Stimulated activated CD4-positive, alpha-beta T cell treated with anti-CD3 and anti-CD28 coated beads, Interleukin-2, amount 100 ng/mL, for 48 hours (primary cell): Measurements from ENCODE around the gene TNIP2.
"Not testable (repeated sequence)": the region's sequence is repeated elsewhere in the genome, so short reads cannot be mapped to it uniquely, and the experiment has no call there.

Experiments
- DNase-seq, 2 donors: peaks; one replicate each; pipeline ENCODE4 v3.0.0-alpha.2; 2020

The TNIP2 gene

DNA sequence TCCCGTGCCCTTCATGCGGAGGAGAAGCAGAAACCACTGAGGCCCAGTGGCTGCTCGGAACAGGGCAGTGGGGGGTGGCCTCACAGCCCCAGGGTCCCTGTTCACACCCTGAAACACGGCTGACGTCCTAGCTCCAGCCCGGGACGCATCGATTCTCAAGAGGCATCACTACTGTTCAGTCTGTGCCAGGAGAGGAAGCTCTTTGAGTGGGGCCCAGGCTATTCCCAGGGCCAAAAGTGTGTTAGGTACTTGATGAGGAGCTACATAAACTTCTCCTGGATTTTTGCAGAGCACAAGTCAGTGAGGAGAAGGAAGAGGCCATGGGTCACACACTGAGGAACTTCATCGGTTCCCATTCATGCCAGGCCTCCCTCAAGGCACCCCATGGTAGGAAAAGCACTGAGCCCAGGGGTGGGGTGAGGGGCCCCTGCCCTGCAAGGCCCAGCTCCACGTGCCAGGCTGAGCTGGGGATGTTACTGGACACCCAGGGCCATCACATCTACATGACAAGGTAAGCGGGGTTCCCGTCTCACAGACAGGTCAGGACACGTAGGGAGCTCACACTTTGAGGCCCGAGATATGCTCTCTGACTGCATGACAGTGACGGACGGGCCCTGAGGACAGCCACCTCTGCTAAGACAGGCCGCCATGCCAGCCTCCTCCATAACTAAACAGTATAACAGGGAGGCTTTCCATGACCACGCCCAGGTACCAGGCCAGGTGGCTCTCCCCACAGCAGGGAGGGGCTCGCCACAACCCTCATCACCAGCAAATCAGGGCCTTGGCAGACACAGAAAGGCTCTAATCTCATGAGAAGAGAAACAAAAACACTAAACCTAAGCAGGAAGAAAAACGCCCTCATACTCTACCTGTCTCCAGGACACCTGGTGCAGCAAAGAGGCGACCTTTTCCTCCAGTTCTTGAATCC is 12.4 kb downstream of the TNIP2 start:
- no peak for DNase-seq

DNA sequence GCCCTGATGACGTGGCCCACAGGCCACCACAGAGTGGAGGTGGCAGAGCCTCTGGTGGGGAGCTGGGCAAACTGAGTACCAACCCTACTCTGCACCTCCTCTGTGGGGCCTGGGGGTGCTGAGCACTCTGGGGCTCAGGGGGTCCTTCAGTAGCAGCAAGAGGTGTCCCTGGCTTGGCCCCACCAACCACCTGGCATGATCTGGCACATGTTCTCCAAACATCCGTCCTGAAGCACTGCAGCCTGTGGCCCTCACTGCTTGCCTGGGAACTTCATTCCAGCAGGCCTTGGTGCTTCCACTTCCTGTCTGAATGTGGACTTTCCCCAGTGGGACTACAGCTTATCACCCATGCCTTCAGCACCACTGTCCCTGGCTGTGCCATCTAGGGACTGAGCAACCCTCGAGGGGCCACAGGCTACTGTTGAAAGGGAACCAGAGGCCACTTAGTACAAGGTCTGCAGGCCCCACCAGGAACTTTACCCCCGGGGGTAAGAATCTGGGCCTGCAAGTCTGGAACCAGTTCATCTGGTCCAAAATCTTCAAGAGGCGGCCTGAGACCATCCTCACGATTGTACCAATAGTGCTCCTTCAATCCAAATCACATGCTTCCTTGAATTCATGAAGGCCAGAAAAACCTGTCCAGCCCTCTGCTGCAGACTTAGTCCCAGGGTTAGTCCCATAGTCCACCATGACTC is 13.2 kb downstream of the TNIP2 start:
- no peak for DNase-seq

DNA sequence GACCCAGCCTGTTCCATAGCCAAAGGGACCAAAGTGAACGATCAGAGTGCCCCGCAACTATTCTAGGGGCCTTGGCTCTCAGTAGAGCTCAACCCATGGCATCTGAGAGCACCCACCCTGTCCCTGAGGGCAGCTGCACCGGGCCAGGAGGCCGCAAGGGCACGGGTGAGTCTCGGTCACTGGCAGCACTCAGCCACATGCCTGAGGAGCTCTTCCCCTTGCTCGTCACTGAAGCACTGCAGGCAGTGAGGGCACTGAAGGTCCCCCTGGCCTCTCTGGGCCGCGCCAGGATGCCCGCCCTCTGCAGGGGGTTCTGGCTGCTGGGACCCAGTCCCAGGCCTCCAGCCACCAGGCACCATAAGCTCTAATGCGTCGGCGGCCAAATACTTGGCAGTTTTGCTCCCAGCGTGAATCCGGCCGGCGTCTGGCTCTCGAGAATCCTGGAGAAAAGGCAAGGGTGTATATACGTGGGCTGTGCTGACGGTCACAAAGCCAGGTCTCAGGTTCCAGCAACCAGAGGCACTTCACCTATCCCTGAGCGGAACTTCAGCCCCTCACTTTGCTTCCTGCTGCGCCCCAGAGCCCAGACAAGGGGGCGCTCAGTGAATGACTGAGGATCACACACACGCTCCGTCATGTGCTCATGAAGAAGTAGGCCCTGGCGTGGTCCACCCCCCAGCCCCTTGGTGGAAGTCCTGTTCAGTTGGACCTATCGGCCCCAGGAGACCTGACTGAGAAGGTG is 13.9 kb downstream of the TNIP2 start:
- DNase-seq: no peak

DNA sequence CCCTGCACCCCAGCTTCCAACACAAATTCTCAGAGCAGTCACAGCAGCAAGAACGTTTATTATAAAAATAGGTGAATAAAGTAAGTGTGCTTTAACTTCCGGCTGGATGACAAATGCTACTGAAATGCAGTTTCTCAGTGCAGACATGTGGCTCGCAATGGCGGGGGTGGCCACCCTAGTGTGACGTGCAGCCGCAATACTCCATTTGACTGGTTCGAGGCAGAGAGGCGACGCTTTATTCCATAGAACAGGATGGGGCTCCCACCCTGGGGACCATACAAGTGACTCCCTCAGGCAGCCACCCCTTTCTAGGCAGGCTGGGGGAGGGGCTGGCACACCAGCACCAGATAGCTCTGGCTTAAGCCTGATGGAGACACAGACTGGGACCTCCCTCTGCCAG is 14.5 kb downstream of the TNIP2 start:
- no peak for DNase-seq

DNA sequence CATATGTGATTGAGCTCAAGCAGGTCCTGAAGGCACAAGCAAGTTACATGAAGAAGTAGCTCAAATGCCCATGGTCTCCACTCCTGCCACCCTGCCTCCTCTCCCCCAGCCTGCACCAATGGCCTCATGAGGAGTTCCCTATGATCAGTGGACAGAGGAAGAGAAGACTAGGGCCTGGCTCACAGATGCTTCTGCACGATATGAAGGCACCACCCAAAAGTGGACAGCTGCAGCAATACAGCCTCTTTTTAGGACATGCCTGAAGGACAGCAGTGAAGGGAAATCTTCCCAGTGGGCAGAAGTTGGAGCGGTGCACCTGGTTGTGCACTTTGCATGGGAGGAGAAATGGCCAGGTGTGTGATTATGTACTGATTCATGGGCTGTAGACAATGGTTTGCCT is 17.8 kb downstream of the TNIP2 start:
- DNase-seq: not testable (repeated sequence)

DNA sequence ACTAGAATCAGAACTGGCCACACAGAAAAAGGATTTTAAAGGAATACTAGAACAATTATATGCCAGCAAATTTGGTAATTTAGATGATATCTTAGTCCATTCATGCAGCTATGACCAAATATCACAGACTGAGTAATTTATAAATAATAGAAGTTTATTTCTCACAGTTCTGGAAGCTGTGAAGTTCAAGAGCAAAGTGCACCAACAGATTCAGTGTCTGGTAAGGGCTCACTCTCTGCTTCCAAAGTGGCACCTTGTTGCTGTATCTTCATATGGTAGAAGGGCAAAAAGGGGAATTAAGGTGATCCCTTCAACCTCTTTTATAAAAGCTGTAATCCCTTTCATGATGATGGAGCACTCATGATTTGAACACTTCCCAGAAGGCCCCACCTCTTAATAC is 20.3 kb downstream of the TNIP2 start:
- DNase-seq: no peak

DNA sequence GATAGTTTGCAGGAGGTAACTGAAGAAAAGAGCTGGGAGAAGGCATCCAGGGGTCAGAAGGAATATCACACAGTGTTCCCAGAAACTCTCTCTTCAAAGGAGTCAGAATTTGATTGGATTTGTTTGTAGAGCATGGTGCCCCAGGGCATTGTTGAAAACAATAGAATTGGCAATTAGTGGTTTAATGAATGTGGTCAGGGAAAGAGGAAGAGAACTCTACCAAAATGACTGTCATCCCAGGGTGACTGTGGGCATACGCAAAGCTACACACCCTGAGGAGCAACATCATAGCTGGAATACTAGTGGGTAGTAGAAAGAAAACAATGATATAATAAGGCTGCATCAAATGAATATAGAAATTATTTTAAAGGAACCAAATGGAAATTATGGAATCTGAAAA is 21.5 kb downstream of the TNIP2 start:
- no peak for DNase-seq

DNA sequence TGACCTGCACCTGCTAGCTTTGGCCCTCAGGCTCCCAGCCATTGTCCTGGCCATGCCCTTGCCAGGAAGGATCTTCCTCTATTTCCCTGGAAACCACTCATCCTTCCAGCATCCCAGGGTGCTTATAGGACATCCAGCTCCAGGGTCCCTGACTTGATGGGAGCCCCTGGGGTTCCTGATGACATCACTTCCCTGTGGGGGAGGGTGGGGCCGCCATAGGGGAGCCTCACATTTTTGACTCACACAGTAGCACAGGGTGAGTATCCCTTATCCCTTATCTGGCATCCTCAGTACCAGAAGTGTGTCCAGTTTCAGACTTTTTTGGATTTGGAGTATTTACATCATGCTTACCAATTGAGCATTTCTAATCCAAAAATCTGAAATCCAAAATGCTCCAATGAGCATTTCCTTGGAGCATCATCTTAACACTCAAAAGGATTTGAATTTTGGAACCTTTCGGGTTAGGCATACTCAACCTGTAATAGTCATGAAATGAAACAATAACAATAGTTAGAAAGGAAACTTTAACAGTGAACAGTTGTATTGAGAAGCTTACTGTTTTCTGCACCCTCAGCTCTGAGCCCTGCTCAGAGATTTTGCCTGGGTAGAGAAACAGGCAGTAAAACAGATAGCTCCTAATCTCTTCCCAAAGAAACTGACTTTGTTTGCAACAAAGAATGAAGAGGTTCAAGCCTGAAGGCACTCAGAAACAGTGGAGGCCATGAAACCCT is 22.1 kb downstream of the TNIP2 start:
- DNase-seq: no peak

DNA sequence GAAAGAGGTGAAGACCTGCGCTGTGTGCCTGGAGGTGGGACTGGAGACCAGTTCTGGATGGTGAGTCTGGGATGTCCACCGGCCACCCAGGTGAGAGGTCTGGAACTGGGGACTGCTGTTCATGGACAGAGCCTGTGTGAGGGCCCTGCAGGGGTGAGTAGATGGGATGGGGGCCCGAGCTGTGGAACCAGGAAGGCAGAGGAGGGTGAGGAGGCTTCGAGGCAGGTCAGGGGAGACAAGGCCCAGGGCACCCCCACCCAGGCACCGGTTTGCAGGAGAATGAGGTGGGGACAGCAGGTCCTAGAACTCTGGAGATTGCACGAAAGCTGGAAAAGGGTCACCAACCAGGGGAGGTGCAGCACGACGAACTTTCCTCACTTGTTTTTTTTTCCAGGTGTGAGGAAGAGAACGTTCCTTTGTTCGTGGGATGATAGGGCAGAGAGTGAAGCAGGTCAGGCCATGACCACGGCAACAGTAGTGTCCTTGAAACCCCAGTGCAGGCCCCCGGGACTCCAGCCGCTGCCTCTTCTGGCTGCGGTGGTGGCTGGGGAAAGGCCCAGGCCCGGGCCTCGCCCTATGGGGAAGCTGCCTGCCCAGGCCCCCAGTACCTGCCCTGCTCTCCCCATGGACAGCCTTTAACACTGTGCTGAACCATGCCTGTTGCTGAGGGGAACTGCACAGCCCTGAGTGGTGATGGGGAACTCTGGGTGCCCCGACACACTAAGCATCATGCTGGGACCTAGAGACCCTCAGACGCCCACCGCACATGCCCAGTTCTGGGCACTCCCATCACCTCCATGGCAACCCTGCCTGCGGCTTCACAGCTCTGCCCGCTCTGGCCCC is 22.9 kb downstream of the TNIP2 start:
- DNase-seq: no peak

DNA sequence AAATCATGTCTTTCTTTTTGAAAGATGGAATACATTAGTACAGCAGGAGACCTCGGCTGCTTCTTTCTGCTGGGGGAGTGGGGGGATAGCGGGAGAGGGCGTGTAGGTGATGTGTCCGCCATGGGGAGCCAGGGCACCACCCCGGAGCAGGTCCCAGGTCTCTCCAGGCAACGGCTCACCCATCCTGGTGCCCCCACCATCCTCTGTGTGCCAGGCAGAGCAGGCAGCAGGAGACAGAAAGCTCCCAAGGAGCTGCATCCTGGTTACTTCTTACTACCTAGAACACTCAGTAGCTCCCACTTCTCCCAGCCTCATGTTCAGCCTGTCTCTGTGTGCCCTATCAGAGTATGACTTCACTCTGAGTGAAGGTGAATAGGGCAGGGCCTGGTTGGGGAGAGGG is 23.6 kb downstream of the TNIP2 start:
- no peak for DNase-seq

DNA sequence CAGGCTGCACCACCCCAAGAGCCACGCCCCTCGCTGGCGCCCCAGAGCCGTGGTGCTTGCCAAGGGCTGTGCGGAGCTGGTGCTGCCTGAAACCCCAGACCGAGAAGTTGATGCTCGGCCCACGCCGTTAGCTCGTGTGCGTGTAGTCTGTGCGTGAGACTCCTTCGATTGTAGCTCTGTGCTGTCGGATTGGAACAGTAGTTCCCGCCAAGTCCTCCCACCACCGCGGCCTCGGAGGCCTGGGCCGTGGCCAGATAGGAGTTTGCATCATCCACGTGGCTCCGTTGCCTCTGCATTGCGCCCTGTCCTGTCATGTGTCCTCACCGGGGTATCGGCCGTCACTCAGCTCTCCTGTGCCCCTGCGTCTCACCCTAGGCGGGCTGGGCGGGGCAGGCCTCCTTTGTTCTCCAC is 24.2 kb downstream of the TNIP2 start:
- DNase-seq: no peak

DNA sequence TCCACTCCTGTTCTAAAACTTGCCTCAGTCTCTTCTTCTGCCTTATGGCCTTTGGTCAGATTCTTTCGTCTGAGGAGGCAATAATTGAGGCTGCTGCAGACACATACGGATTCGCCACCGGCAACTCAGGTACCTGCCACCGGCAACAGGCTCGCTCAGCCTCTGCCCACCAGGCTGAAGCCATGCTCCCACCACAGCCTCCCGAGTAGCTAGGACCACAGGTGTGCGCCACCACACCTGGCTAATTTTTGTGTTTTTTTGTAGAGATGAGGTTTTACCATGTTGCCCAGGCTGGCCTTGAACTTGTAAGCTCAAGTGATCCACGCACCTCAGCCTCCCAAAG is 26.6 kb downstream of the TNIP2 start:
- DNase-seq: no peak

DNA sequence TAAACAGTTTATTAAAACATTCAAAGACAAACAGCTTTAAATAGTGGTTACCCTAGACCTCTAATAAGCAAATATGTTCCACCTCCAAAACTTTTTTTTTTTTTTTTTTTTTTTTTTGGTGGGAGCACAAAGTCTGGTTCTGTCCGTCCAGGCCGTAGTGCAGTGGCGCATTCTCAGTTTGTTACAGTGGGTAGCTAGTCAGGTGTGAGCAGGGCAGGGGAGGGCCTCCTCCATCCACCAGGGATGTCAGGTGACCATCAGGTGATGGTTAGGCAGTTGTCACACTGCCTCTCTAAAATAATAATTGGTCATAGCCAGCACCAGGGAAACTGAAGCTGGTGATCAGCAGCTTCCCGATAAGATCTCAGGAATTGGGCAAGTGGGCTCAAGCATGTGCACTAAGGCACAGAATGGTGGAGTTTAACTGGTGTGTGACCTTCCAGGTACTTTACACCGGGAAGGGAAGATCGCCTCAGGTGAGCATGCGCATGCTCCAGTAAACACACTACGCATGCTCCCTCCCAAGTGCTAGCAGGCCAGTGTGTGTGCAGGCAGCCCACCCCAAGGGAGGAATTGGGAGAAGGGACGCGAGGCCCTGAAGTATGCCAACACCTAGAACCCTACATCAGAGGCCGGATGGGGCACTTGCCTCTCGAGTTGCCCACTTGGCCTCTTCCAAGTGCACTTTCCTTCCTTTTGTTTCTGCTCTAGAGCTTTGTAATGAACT is 27.2 kb downstream of the TNIP2 start:
- DNase-seq: no peak

DNA sequence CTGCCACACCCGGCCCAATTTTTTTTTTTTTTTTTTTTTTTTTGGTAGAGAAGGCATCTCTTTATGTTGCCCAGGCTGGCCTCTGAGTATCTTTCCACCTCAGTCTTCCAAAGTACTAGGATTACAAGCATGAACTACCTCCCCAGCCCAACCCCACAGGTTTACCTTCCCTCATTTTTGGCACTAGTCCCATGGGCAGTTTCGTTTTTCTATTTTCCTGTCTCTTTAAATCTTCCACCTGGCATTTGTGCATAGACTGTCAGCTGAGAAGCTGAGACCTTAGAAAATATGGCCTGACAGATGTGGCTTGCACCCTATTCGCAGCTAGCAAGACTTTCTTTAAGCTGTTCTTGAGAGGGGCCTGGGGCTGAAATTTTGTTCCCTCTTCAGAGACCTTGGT is 27.9 kb downstream of the TNIP2 start:
- no peak for DNase-seq

DNA sequence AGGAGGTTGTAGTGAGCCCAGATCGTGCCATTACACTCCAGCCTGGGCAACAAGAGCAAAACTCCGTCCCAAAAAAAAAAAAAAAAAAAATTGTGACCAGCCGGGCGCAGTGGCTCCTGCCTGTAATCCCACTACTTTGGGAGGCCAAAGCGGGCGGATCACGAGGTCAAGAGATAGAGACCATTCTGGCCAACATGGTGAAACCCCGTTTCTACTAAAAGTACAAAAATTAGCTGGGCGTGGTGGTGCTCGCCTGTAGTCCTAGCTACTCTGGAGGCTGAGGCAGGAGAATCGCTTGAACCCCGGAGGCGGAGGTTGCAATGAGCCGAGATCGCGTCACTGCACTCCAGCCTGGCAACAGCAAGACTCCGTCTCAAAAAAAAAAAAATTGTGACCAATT is 29.3 kb downstream of the TNIP2 start:
- DNase-seq: not testable (repeated sequence)

DNA sequence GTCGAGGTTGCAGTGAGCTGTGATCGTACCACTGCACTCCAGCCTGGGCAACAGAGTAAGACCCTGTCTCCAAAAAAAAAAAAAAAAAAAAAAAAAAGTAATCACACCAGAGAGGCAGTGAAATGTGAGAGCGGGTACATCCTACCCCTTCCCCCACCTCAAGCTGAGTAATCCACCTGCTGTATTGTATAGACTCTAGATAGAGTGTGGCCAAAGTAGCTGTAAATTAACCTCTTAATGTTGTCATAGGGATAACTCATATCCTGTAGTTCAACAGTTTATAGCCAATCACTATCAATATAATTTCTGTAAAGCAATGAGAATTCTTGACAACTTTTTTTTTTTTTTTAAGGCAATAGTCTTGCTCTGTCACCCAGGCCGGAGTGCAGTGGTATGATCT is 30.8 kb downstream of the TNIP2 start:
- no peak for DNase-seq

DNA sequence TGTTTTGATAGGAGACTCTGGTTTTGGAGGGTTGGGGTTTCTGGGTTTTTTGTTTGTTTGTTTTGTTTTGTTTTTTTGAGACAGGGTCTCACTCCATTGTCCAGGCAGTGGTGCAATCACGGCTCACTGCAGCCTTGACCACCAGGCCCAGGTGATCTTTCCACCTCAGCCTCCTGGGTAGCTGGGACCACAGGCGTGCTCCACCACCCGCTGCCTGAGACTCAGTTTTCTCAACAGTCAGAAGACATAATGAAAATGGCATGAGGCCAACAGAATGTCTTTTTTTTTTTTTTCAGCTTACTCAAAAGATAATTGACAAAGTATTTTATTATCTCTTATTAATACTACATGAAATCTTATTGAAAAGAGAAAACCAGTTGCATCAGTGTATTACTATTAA is 32.4 kb downstream of the TNIP2 start:
- DNase-seq: no peak

DNA sequence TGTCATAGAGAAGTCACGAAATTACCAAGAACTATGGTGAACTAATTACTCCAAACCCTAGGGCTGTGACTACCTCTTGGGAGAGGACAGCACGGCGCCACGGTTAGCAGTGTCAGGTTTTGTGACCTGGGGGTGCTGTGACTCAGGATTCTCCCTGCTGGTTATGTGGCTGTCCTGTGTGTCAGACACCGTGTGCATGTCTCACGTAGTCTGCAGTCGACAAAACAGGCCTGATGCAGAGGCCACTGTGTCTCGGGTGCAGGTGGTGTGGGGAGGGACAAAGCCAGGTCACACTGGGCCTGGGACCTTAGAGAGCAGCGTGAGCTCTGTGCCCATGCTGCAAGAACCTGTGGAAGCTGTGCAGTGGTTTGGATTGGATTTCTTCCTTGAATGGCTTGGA is 34.1 kb downstream of the TNIP2 start:
- no peak for DNase-seq

DNA sequence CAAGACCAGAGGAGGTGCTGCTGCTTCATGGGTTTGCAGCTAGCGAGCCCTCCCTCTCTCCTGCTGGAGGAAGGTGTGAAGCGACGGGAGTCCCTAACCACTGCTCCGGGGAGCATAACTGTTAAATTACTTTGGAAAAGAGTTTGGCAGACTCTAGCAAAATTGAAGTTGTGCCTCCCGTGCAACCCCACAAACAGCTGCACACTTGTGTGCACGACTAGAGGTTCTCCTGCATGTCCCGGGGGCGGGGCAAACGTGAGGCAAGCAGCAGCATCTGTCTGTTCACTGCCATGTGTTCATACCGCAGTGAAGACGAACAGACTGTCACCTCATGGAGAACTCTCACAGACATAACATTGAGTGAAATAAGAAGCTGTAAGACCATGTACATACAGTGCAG is 34.5 kb downstream of the TNIP2 start:
- no peak for DNase-seq

DNA sequence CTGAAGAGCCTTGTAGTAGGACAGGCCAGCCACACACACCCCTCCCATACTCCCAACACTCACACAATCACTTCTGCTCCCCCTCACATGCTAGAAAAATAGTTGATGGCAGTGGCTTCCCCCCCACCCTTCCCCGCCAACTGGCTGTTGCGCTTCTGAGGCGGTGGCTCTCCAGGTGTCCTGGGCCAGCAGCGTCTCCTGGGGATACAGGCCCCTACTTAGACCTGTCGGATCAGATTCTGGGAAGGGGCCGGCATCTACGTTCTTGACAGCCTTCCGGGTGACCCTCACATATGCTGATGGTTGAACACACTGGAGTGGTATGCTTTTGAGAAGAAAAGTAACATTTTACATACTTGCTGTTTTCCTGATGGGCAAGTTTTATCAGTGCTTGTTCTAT is 39.9 kb downstream of the TNIP2 start:
- no peak for DNase-seq

DNA sequence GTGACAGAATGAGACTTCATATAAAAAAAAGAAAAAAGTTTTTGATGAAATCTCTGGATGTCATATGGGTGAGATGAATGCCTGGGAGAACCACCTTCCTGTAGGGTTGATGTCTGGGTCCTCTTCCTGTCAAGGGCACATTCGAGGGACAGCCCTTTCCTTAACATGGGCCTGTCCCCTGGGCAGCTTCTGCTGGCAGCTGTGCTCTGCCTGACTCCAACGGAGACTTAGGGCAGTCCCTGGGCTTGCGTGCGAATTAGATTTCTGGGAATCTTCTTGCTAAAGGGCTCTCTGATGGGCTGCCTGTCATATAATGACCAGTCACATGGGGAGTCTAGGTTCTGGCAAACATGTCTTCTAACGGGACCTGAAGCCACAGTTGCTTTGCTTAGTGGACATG is 40.7 kb downstream of the TNIP2 start:
- DNase-seq: no peak

DNA sequence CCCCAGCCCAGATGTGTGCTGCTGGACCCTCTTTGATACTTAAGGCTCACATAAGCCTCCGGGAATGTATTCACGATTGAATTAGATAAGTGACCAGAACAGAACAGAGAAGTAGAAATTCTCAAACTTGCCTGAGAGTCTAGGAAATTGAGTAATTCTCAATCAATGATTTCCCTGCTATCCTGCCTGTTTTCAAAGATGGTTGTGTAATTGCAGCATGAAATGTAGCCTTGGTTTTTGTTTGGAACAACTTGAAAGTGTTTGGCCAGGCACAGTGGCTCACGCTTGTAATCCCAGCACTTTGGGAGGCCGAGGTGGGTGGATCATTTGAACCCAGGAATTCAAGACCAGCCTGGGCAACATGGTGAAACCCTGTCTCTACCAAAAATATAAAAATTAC is 41.2 kb downstream of the TNIP2 start:
- DNase-seq: no peak
